ENCODE data around the gene KCNMA1. TPM values are rescaled to one million over a fixed set of nuclear protein-coding genes. Genes with fewer than 3 reads are reported as not detected.
"Not testable (repeated sequence)": the region's sequence is repeated elsewhere in the genome, so short reads cannot be mapped to it uniquely, and the experiment has no call there.

Gene KCNMA1
- total RNA-seq, 1 experiment from 2014 or later, result 143 TPM

DNA sequence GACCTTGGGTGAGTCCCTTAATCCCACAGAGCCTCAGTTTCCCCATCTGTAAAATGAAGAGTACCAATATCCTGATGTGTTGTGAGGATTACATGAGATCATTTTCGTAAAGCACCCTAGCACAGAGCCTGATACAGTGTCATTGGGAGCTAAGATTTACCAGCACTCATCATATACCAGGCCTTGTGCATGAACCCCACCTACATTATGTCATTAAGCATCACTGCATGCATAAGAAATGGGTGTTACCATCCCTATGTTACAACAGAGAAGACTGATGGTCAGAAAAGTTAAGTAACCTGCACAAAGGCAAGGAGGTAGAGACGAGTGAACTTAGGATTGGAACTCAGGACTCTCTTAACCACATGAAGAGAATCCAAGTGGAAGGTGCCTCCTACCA, 290.6 kb downstream of the KCNMA1 start:
- Histone ChIP-seq H3K9me2 (replicated peaks; ENCODE audit: low read length) (0 out of 2 replicates have a peak, but pooled peaks cover 16% of the 10 kb centered on the region), H2AFZ (ENCODE audit: low read length) (no peak overlapping the region), H3K4me3 (ENCODE audit: low read length) (no peak overlapping the region), H3K79me2 (ENCODE audit: low read length) (peaks cover 10% of the 10 kb centered on the region), H3K9ac (ENCODE audit: low read length) (no peak overlapping the region), H3K4me1 (ENCODE audit: insufficient read depth, low read length) (peaks cover 31% of the 10 kb centered on the region), H4K20me1 (ENCODE audit: low read length) (no peaks in the 10 kb centered on the region), H3K36me3 (ENCODE audit: low read depth, low read length) (peaks cover 6% of the 10 kb centered on the region; the same call in 1 of the 2 replicates), H3K9me3 (ENCODE audit: low read length) (no peaks in the 10 kb centered on the region), H3K27me3 (ENCODE audit: low read length) (no peaks in the 10 kb centered on the region), H3K4me2 (ENCODE audit: low read length) (no peak overlapping the region), H3F3A (ENCODE audit: low read length, unreplicated experiment) (no peaks in the 10 kb centered on the region), H3K27ac (ENCODE audit: low read length) (no peak overlapping the region)
- DNase-seq (no peak), ATAC-seq (no peak)
- BruUV-seq (replicated peaks), result no TSS peak
- intact Hi-C loops (cut with micrococcal nuclease), result no loop called here
- CTCF ChIA-PET, result no interaction called here
- TF ChIP-seq, protein P1, sequence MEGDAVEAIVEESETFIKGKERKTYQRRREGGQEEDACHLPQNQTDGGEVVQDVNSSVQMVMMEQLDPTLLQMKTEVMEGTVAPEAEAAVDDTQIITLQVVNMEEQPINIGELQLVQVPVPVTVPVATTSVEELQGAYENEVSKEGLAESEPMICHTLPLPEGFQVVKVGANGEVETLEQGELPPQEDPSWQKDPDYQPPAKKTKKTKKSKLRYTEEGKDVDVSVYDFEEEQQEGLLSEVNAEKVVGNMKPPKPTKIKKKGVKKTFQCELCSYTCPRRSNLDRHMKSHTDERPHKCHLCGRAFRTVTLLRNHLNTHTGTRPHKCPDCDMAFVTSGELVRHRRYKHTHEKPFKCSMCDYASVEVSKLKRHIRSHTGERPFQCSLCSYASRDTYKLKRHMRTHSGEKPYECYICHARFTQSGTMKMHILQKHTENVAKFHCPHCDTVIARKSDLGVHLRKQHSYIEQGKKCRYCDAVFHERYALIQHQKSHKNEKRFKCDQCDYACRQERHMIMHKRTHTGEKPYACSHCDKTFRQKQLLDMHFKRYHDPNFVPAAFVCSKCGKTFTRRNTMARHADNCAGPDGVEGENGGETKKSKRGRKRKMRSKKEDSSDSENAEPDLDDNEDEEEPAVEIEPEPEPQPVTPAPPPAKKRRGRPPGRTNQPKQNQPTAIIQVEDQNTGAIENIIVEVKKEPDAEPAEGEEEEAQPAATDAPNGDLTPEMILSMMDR (conservative IDR thresholded peaks at IDR 0.05; ENCODE audit: low read depth, low read length), result no peak
- no peak for TF ChIP-seq EZH2 (IDR thresholded peaks at IDR 0.05; ENCODE audit: low read length, unreplicated experiment)
- no peak for TF ChIP-seq EZH2phosphoT487 (IDR thresholded peaks at IDR 0.05; ENCODE audit: borderline replicate concordance, low read length)
- POLR2A ChIA-PET (ENCODE audit: unreplicated experiment), result no interaction called here

DNA sequence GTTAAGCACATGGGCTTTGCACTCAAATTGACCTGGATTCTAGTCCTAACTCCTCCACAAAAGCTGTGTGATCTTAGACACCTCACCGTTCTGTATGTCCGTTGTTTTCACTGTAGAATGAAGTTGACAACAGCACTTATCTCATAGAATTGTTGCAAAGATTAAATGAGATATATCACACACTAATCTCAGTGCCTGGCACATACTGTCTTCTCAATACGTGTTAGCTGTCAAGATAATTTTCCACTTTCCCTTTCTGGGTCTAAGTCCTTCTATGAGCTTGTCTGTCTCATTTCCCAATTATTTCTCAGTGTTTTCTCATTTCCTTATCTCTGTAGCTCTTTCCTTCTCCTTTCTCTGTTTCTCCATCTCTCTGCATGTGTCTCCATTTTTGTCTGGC, 296.6 kb downstream of the KCNMA1 start:
- ATAC-seq (no peak), DNase-seq (no peak)
- Histone ChIP-seq H3K79me2 (ENCODE audit: low read length) (no peaks in the 10 kb centered on the region), H3K4me2 (ENCODE audit: low read length) (no peak overlapping the region), H3K27me3 (ENCODE audit: low read length) (no peaks in the 10 kb centered on the region), H3K4me3 (ENCODE audit: low read length) (no peak overlapping the region), H3K9ac (ENCODE audit: low read length) (no peak overlapping the region), H3K27ac (ENCODE audit: low read length) (no peak overlapping the region), H3K36me3 (ENCODE audit: low read depth, low read length) (no peaks in the 10 kb centered on the region), H2AFZ (ENCODE audit: low read length) (no peak overlapping the region), H3K9me3 (ENCODE audit: low read length) (no peaks in the 10 kb centered on the region), H3K9me2 (replicated peaks; ENCODE audit: low read length) (0 out of 2 replicates have a peak, but pooled peaks cover 6% of the 10 kb centered on the region), H3K4me1 (ENCODE audit: insufficient read depth, low read length) (no peaks in the 10 kb centered on the region), H4K20me1 (ENCODE audit: low read length) (no peaks in the 10 kb centered on the region), H3F3A (ENCODE audit: low read length, unreplicated experiment) (no peaks in the 10 kb centered on the region)
- no TSS peak for BruUV-seq (replicated peaks)
- CTCF ChIA-PET, result no interaction called here
- TF ChIP-seq, protein P1 (conservative IDR thresholded peaks at IDR 0.05; ENCODE audit: low read depth, low read length), result no peak
- TF ChIP-seq EZH2phosphoT487 (IDR thresholded peaks at IDR 0.05; ENCODE audit: borderline replicate concordance, low read length) (no peak), EZH2 (IDR thresholded peaks at IDR 0.05; ENCODE audit: low read length, unreplicated experiment) (no peak)
- intact Hi-C loops (cut with micrococcal nuclease), result no loop called here
- POLR2A ChIA-PET (ENCODE audit: unreplicated experiment), result no interaction called here

DNA sequence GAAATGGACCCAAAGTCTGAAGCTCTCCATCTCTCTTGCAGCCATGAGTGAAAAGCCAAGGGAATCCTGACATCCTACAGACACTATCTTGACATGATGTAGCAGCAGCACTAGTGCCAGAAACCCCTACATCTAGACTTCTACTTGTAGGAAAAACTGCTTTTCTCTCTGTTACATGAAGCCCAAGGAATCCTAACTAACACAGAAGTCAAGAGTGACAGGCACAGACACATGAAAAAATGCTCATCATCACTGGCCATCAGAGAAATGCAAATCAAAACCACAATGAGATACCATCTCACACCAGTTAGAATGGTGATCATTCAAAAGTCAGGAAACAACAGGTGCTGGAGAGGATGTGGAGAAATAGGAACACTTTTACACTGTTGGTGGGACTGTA, 297.7 kb downstream of the KCNMA1 start:
- H3K27me3 ChIP-seq (ENCODE audit: low read length); ATAC-seq; H3K36me3 ChIP-seq (ENCODE audit: low read depth, low read length); H3K9me3 ChIP-seq (ENCODE audit: low read length); H3K4me3 ChIP-seq (ENCODE audit: low read length); H3K27ac ChIP-seq (ENCODE audit: low read length); CTCF ChIA-PET; H3K4me2 ChIP-seq (ENCODE audit: low read length); DNase-seq; H3F3A ChIP-seq (ENCODE audit: low read length, unreplicated experiment); H3K9me2 ChIP-seq (replicated peaks; ENCODE audit: low read length); BruUV-seq (replicated peaks); POLR2A ChIA-PET (ENCODE audit: unreplicated experiment); H3K79me2 ChIP-seq (ENCODE audit: low read length); H4K20me1 ChIP-seq (ENCODE audit: low read length); H3K9ac ChIP-seq (ENCODE audit: low read length); intact Hi-C loops (cut with micrococcal nuclease); H2AFZ ChIP-seq (ENCODE audit: low read length); H3K4me1 ChIP-seq (ENCODE audit: insufficient read depth, low read length): not testable (repeated sequence)

All from PC-3 (cell line).